Measurements from ENCODE around the gene ITPR1.

Gene ITPR1

DNA sequence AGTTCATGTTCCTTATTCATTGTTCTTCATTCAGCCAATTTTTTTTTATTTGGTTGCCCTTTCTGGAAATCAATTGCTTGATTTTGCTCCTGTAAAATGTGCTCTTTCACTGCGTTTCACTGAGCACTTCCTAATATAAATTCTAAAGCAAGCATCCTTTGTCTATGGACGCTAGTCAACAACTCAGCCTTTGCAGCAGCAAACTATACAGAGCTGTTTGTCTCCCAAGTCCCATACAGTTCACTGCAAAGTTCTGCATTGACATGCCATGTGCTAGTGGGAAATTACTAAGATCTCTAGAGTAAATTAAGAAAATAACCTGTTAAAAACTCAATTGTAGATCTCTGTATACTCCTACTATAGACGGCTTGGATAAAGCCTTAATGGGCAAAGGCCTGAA lies 356.0 kb downstream of the ITPR1 start:
- ChIA-PET CTCF (no interaction called here), POLR2A (interaction anchor here (1.1 kb wide), 1 partner anchor 23 kb away, joined by 3 read pairs; no protein-coding TSS in a partner anchor)
- TF ChIP-seq NFRKB (IDR thresholded peaks at IDR 0.05) (no peak), CTBP1 (IDR thresholded peaks at IDR 0.05; ENCODE audit: borderline replicate concordance) (no peak), TARDBP (IDR thresholded peaks at IDR 0.05) (no peak), SUZ12 (IDR thresholded peaks at IDR 0.05) (no peak), FOXM1 (IDR thresholded peaks at IDR 0.05; ENCODE audit: borderline replicate concordance) (no peak), ARNT (IDR thresholded peaks at IDR 0.05) (no peak), ZNF384 (IDR thresholded peaks at IDR 0.05) (no peak), FOXA1 (IDR thresholded peaks at IDR 0.05) (no peak), LEF1 (IDR thresholded peaks at IDR 0.05; ENCODE audit: borderline replicate concordance) (no peak), SP1 (IDR thresholded peaks at IDR 0.05) (no peak), FOXK2 (IDR thresholded peaks at IDR 0.05) (no peak), ELF4 (IDR thresholded peaks at IDR 0.05) (no peak), L3MBTL2 (conservative IDR thresholded peaks at IDR 0.05) (no peak), HDGF (IDR thresholded peaks at IDR 0.05; ENCODE audit: borderline replicate concordance) (no peak), BHLHE40 (IDR thresholded peaks at IDR 0.05; ENCODE audit: borderline replicate concordance) (no peak)
- TF ChIP-seq, protein P1, sequence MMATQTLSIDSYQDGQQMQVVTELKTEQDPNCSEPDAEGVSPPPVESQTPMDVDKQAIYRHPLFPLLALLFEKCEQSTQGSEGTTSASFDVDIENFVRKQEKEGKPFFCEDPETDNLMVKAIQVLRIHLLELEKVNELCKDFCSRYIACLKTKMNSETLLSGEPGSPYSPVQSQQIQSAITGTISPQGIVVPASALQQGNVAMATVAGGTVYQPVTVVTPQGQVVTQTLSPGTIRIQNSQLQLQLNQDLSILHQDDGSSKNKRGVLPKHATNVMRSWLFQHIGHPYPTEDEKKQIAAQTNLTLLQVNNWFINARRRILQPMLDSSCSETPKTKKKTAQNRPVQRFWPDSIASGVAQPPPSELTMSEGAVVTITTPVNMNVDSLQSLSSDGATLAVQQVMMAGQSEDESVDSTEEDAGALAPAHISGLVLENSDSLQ (IDR thresholded peaks at IDR 0.05) = no peak
- DNase-seq (ENCODE audit: extremely low spot score) = no peak

DNA sequence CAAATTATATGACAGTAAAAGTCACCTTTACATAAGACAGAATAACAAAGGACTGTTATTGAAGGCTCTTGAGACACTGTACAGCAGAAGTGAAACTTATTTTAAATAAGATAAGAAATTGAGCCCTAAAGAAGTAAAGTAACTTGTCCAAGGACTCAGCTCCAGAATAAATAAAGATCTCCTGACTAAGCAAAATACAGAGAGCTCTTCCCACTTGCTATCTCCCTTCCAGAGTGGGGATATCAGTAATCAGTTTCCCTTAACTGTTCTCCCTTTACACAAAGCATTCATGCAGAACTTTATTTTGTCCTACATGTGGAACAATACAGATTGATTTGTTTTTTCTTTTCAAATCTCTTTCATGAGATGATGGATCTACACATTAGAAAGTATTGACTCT lies 356.6 kb downstream of the ITPR1 start:
- TF ChIP-seq LEF1 (IDR thresholded peaks at IDR 0.05; ENCODE audit: borderline replicate concordance) = no peak
- TF ChIP-seq FOXA1 (IDR thresholded peaks at IDR 0.05) = no peak
- no peak for TF ChIP-seq FOXM1 (IDR thresholded peaks at IDR 0.05; ENCODE audit: borderline replicate concordance)
- TF ChIP-seq ELF4 (IDR thresholded peaks at IDR 0.05) = no peak
- no peak for TF ChIP-seq FOXK2 (IDR thresholded peaks at IDR 0.05)
- TF ChIP-seq NFRKB (IDR thresholded peaks at IDR 0.05) = no peak
- TF ChIP-seq ARNT (IDR thresholded peaks at IDR 0.05) = no peak
- TF ChIP-seq, protein P1 (IDR thresholded peaks at IDR 0.05) = no peak
- no peak for TF ChIP-seq HDGF (IDR thresholded peaks at IDR 0.05; ENCODE audit: borderline replicate concordance)
- no peak for TF ChIP-seq L3MBTL2 (conservative IDR thresholded peaks at IDR 0.05)
- TF ChIP-seq SUZ12 (IDR thresholded peaks at IDR 0.05) = no peak
- POLR2A ChIA-PET = no interaction called here
- DNase-seq (ENCODE audit: extremely low spot score) = no peak
- CTCF ChIA-PET = no interaction called here

DNA sequence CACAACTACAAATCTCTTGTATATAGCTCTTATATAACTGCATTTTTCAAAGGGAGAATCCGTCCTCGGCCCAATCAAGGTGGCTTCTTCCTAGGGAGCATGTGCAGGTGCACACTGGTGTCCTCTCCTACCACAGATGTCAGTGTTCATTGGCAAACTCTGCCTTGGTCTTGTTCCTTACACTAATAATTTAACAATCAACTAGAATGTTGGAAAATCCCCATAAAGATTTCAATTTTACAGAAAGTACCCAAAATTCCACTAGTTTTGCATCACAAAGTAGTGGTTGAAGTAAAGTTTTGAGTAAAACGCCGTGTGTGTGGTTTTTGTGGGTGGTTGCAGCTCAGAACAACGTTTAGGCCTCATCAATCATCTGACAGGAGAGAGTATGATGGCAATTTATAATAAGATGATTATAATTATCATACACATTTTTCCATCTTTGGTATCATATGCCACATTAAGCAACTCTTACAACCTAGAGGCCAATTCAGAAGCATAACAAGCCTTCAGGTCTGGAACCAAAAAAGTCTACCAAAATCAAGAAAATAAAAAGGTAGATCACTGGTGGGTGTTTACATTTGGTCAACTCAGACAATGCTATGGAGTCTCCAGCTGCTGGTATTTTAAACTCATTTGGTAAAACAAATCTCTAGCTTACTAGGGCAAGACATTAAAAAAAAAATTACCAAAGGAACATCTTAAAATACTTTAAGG lies 357.2 kb downstream of the ITPR1 start:
- ChIA-PET POLR2A (no interaction called here), CTCF (no interaction called here)

DNA sequence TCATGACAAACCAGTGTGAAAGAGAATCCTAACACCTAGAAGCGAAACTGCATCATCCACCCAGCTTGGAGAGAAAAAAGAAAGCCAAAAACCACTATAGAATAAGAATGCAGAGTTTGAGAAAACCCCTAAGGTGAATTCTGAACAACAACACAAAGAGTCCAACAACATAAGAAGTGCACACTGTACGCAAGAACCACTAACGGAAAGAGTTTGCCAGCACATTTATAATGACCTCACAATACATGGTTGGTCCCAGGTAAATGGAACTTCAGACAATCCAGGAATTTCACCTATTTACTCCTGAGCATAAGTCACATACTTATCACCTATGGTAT lies 357.7 kb downstream of the ITPR1 start:
- no peak for DNase-seq (ENCODE audit: extremely low spot score)
- ChIA-PET POLR2A (no interaction called here), CTCF (no interaction called here)
- TF ChIP-seq HDGF (IDR thresholded peaks at IDR 0.05; ENCODE audit: borderline replicate concordance) (no peak), FOXK2 (IDR thresholded peaks at IDR 0.05) (no peak)

More for the DNA sequence above, 357.2 kb downstream of the ITPR1 start:
- no peak for TF ChIP-seq ZNF384 (IDR thresholded peaks at IDR 0.05)
- no peak for TF ChIP-seq L3MBTL2 (conservative IDR thresholded peaks at IDR 0.05)
- TF ChIP-seq, protein P1 (IDR thresholded peaks at IDR 0.05) = no peak
- TF ChIP-seq FOXM1 (IDR thresholded peaks at IDR 0.05; ENCODE audit: borderline replicate concordance) = no peak
- no peak for TF ChIP-seq HDGF (IDR thresholded peaks at IDR 0.05; ENCODE audit: borderline replicate concordance)
- no peak for TF ChIP-seq TARDBP (IDR thresholded peaks at IDR 0.05)
- no peak for TF ChIP-seq LEF1 (IDR thresholded peaks at IDR 0.05; ENCODE audit: borderline replicate concordance)
- TF ChIP-seq FOXA1 (IDR thresholded peaks at IDR 0.05) = no peak
- no peak for TF ChIP-seq FOXK2 (IDR thresholded peaks at IDR 0.05)
- DNase-seq (ENCODE audit: extremely low spot score) = no peak

DNA sequence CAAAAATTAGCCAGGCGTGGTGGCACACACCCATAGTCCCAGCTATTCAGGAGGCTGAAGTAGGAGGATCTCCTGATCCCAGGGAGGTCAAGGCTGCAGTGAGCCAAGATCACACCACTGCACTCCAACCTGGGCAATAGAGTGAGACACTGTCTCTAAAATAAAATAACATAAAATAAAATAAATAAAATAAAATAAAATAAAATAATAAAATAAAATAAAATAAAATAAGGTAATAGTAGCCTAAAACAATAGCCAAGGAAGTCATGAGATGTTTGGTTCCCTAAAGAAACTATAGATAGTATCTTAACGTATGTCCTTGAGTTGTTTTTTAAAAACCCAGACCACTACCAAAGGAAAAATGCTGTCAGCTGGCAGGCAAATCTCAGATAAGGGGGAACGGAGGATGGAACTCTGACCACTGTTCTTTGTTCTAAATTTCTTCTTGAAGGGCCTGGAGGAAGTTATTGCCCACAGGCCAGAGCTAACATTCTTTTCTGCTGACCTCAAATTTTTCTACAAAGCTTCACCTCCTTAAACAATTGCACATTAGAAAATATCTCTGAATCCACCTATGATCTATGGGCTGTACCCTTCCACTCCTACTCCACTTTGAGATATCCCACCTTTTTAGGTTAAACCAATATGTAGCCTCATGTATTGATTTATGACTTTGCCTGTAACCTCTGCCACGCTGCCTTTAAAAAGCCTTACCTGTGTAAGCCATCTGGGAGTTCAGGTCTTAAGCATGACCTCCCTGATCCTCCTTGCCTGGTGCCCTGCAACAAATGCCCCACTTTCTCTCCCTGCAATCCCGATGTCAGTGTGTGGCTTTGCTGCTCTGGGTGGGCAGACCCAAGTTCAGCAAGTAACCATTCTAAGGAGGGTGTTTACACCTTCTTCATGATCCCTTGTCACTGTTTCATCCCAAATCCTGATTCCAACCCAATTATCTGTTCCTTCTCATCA lies 359.9 kb downstream of the ITPR1 start:
- ChIA-PET POLR2A (no interaction called here), CTCF (interaction anchor here (0.6 kb wide), 1 partner anchor 14 kb away, joined by 4 read pairs; no protein-coding TSS in a partner anchor)
- TF ChIP-seq, protein P1 (IDR thresholded peaks at IDR 0.05) = peak; percentile 39
- no peak for TF ChIP-seq ARNT (IDR thresholded peaks at IDR 0.05)
- DNase-seq (ENCODE audit: extremely low spot score) = no peak

DNA sequence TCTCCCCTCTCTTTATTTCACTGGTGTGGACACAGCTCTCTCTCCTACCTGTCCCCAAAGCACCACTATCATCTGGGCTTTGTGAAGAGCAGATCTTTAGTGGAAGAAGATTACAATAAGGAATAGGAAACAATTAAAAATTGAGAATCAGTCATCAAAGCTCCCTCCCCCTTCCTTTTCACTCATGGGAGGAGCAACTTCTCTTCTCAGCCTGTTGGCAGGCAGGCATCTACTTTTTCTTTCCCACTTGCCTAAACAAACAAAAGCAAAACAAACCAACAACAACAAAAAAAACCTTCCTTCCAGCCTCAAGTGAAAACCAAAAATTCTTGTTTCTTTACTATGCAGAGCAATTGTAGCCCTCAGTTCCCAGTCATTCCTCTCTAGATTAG lies 360.6 kb downstream of the ITPR1 start:
- ChIA-PET CTCF (interaction anchor here (0.9 kb wide), 1 partner anchor 132 kb away, joined by 3 read pairs; no protein-coding TSS in a partner anchor), POLR2A (no interaction called here)
- no peak for DNase-seq (ENCODE audit: extremely low spot score)
- TF ChIP-seq FOXM1 (IDR thresholded peaks at IDR 0.05; ENCODE audit: borderline replicate concordance) (no peak), ARNT (IDR thresholded peaks at IDR 0.05) (no peak), TARDBP (IDR thresholded peaks at IDR 0.05) (no peak), HDGF (IDR thresholded peaks at IDR 0.05; ENCODE audit: borderline replicate concordance) (no peak), L3MBTL2 (conservative IDR thresholded peaks at IDR 0.05) (no peak), SP1 (IDR thresholded peaks at IDR 0.05) (no peak), ZNF384 (IDR thresholded peaks at IDR 0.05) (no peak), BHLHE40 (IDR thresholded peaks at IDR 0.05; ENCODE audit: borderline replicate concordance) (no peak), SUZ12 (IDR thresholded peaks at IDR 0.05) (no peak), CTBP1 (IDR thresholded peaks at IDR 0.05; ENCODE audit: borderline replicate concordance) (no peak), LEF1 (IDR thresholded peaks at IDR 0.05; ENCODE audit: borderline replicate concordance) (no peak)
- TF ChIP-seq, protein P1 (IDR thresholded peaks at IDR 0.05) = no peak

Data from HEK293T (cell line).